Tongue (tissue), 2 donors: Measurements from ENCODE around the gene FRMD3. TPM values are rescaled to one million over a fixed set of nuclear protein-coding genes. Genes with fewer than 3 reads are reported as not detected.

Experiments
- DNase-seq: peaks from one replicate; pipeline ENCODE4 v3.0.0-alpha.2; 2015
- total RNA-seq: library from RNA; depleted of rRNA; stranded (reverse); fragments of >200 nt; gene quantifications from one replicate; pipeline ENCODE4 v1.2.3, GENCODE V29; 2014

The FRMD3 gene
- total RNA-seq, 1 donor from 2014 or later = 33.2 TPM

DNA sequence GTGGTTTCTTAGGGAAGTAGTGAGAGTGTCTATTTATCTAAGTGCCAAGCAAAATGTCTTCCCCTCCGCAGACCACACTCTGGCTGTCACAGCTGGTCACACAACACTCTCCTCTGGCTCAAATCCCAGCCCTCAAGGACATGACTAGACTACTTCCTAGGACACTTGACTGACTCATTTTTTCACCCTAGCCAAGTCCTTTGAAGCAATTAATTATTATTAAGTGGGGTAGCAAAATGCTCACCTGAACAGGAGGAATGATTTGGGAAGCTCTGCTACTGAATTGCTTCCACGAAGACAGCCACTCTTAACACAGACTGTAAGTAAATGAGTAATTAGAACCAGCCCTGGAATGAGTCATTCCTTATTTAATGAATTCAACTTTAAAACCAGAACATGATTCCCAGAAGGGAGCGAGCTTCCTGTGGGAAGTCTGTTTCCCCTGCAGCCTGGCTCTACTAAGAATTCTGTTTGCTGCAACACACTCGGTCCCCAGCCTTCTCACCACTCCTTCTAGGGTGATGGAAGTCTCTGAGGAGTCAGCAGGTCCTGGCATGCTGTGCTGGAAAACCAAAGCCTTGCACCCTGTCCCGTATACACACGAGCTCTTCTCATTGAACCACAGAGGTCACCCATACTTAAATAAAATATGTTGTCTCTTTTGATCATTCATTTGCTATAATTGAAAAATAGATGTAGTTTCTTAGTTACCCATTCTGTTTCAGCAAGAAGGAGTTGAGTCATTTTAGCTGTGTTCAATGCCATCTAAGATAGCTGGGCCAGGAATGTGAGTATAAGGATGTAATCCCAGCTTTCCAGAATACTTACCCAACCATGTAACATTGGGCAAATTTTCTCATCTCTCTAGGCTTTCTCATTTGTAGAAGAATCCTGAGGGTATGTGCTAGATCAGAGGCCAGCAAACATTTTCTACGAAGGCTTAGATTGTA, 256.6 kb downstream of the FRMD3 start:
- peak; percentile 80 for DNase-seq

DNA sequence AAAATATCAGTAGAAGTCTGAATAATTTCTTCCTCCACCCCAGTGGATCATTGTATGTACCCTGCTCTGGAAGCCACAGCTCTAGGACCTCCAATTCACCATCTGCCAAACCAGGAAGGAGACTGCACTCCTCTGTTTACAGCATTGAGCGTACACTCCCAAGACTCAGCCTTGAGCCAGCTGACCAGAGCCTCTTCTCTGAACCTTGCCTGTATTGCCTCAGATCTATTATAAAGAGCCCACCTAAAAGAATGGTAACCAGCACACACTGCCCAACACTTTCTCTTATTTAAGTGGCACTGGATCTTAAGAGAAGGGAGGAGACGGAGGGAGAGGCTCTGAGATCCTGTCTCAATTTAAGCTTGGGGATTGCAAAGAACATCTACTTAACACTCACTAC, 257.4 kb downstream of the FRMD3 start:
- DNase-seq = no peak

DNA sequence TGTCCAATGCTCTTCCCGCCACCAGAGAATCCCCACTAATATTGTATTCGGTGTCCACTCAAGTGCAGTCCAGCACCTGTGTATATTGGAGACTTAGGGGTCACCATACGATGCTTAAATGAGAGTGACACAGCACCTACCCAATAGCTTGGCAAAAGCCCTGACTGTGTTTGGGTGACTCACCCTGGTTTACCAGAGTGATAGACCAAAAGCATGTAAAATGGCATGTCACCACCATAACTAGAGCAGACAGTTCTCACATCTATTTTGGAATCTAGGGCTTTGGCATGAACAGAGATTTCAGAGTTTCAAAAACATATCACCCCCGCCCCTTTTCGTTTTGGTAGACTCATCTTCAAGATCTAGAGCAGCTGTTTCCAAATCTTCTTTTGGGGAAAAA, 257.9 kb downstream of the FRMD3 start:
- DNase-seq = no peak

GRCh38 chr9:83274787-83275186, 263.4 kb downstream of the FRMD3 start:
- DNase-seq = no peak

DNA sequence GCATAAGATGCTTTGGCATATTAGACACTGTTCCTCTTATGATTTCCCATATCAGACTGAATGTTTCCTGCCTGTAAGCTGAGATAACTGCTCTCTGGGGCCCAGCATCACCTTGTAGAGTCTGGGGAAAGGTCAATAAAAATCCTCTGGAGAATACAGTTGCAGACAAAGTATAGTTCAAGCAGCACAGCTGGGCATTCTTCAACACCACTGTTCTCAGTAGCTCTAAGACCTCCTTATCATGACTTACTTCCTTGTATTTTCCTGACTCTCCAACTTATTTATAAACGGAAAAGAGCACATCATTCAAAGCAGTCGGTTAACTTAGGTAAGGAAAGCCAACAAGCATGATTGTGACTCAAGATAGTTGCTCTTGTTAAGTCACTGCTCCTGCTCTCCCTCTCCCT, 266.5 kb downstream of the FRMD3 start:
- DNase-seq = no peak

- DNase-seq = no peak
Observed at GRCh38 chr9:83270116-83270515, 268.1 kb downstream of the FRMD3 start.

- DNase-seq = no peak
Observed at GRCh38 chr9:83267741-83268140, 270.5 kb downstream of the FRMD3 start.

DNA sequence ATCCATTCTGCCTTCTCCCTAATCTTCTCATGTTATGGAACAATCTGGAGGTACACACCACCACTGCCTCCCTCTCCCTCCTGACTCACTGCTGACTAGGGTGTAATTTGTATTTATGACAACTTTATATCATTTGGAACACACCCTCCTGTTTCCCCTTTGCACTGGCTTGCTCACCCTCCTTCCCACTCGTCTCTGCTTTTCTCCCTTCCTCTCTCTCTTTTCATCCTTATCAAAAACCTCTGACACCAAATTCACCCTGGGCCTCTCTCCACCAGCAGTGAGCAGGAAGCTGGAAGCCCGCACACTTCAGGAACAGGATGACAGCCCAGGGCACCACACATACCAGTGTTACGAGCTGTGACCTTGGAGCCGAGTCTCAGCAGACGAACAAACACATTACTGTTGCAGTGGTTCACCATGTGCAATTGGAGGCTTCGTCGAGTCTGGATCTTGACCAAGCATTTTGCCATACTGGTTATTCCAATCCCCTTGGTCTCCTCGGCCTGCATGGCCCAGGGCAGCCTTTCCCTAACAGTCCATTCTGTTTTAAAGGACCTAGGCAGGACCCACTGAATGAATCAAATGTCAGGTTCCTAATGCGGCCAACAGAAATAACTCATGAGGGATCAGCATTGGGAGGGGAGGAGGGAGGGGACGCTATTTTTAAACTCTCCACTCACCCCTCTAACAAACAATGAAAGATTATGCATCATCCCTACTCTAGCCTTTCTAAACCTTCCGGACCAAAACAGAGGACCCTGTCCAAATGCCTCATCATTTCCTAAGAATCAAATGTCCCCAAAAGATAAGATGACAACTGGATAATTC, 271.3 kb downstream of the FRMD3 start:
- peak; percentile 65 for DNase-seq

DNA sequence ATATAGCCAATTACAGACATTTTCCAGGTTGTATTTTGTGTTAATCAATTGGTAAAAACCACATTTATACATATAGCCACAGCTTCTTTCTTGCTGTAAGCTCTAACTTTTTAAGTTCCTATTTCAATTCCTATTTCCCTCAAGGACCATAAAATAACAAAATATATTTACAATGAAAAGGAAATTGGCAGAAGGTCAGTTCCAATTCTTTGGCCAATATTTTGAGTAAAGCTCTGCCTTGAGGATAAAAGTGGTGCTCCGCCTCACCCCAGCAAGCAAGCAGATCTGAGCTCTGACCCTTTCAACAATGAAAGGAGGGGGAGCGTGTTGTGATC, 271.9 kb downstream of the FRMD3 start:
- no peak for DNase-seq

GRCh38 chr9:83264315-83264714, 273.9 kb downstream of the FRMD3 start:
- DNase-seq = no peak

DNA sequence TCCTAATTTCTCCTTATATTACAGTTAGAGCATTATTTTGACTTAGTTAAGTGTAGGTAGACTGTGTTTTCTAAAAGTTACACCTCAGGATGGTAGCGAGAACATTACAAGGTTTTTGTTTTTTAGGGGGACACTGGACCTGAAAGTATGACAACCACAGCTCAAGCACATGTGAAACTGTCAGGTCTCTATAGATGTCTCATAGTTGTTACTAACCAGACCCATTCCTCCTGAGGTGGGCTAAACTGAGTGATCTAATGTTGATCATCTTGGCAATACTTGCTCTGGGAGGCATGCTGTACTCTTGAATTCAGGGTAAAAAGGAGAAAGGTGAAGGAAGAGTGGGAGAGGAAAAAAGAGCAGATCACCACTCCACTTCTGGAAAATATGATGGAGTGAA, 278.6 kb downstream of the FRMD3 start:
- DNase-seq = no peak

- no peak for DNase-seq
Observed at GRCh38 chr9:83257937-83258891, 280.0 kb downstream of the FRMD3 start.

DNA sequence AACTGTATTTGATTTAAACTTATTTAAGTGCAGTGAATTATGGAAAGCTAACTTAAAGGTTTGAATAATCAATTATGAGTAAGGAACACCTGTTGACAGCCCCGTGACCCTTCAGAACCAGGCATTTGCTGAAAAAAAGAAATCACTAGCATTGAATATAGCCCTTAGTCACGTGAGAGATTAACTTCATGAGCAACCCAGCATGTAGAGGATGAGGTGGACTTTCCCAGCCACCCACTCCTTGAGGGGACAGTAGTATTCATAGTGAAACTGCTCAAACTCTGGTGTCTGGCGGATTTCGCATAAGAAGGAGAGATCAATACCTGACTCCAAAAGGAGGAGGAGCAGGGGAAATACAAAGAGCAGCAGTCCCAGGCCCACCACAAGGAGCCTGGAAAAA, 290.5 kb downstream of the FRMD3 start:
- DNase-seq = no peak

GRCh38 chr9:83245979-83246659, 292.1 kb downstream of the FRMD3 start:
- no peak for DNase-seq

- no peak for DNase-seq
Observed at GRCh38 chr9:83242066-83242465, 296.1 kb downstream of the FRMD3 start.

DNA sequence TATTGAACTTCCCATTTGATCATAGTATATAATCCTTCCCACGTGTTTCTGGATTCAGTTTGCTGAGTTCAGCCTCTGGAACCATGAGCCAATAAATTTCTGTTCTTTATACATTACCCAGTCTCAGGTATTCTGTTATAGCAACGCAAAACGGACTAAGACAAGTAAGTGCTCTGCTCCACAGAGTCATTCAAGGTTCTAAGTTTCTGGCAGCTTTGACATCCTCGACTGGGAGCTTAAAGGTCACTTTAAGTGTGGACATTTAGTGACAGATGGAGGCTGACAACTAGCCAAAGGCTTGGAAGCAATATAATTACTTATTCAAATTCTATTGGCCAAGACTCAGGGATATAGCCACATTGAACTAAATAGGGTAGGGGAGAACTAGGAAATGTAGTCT, 297.5 kb downstream of the FRMD3 start:
- no peak for DNase-seq

- DNase-seq = peak; percentile 77
Observed at GRCh38 chr9:83239747-83240146, 298.5 kb downstream of the FRMD3 start.

DNA sequence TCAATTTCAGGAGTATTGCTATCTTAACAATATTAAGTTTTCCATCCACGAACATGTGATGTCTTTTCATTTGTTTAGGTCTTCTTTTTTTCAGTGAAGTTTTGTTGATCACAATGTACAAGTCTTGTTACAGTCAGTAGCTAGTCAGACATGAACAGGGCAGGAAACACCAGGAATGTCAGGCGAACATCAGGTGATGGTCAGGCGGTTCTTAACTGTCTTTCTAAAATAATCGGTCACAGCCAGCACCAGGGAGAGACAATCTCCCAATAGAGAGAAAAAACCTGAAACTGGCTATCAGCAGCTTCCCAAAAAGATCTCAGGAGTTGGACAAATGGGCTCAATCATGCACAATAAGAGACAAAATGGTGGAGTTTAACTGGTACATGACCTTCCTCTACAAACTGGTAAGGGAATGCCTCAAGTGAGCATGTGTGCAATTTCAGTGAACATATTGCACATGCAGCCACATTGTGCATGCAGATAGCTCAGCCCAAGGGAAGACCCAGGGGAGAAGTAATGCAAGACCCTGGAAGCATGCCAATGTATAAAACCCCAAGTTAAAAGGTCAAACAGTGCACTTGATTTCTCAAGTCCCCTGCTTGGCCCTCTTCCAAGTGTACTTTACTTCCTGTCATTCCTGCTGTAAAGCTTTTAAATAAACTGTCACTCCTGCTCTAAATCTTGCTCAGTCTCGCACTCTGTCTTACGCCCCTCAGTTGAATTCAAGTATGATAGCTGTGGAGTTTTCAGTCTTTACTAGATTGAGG, 299.1 kb downstream of the FRMD3 start:
- peak; percentile 59 for DNase-seq

GRCh38 chr9:83236029-83236696, 302.0 kb downstream of the FRMD3 start:
- no peak for DNase-seq

DNA sequence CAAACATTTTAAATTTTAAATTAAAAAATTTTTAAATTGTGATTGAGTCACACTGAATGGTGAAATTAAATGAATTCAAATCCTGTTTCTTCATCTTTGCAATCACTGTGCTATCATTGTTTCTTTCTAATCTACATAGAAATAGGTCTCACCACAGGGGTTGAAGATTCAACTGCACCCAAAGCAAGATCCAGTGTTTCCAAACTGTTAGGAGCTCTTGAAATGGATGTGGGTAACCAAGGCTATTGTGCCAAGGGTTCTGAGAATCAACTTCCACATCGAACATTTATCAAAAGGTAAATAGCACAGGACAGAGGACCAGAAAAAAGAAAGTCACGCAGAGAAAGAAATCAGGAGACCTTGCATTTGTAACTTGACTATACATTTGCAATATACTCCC, 302.7 kb downstream of the FRMD3 start:
- DNase-seq = no peak
